DMS79 treated with DMSO at 0.1 percent for 48 hours (cell line): Measurements from ENCODE around the gene XIRP1.

Source experiments
- DNase-seq: peaks from one replicate; lab custom pipeline; 2025; lab: John Stamatoyannopoulos, UW

The XIRP1 gene

GRCh38 chr3:39165518-39165917, 26.9 kb downstream of the XIRP1 start:
- DNase-seq, result no peak

GRCh38 chr3:39164414-39164813, 28.0 kb downstream of the XIRP1 start:
- no peak for DNase-seq

GRCh38 chr3:39158148-39158715, 34.2 kb downstream of the XIRP1 start:
- DNase-seq, result no peak

GRCh38 chr3:39157359-39157758, 35.0 kb downstream of the XIRP1 start:
- no peak for DNase-seq

- DNase-seq, result no peak
Observed at GRCh38 chr3:39156421-39156820, 36.0 kb downstream of the XIRP1 start.

GRCh38 chr3:39154280-39155021, 37.9 kb downstream of the XIRP1 start:
- no peak for DNase-seq

GRCh38 chr3:39153977-39154279, 38.5 kb downstream of the XIRP1 start:
- no peak for DNase-seq

GRCh38 chr3:39150803-39151631, 41.4 kb downstream of the XIRP1 start:
- DNase-seq, result peak; percentile 18

GRCh38 chr3:39150148-39150802, 42.1 kb downstream of the XIRP1 start:
- DNase-seq, result no peak

- DNase-seq, result no peak
Observed at GRCh38 chr3:39149498-39150147, 42.8 kb downstream of the XIRP1 start.

GRCh38 chr3:39149059-39149455, 43.3 kb downstream of the XIRP1 start:
- no peak for DNase-seq

GRCh38 chr3:39148435-39149058, 43.8 kb downstream of the XIRP1 start:
- no peak for DNase-seq

GRCh38 chr3:39147711-39148434, 44.5 kb downstream of the XIRP1 start:
- DNase-seq, result no peak

- DNase-seq, result no peak
Observed at GRCh38 chr3:39146611-39147591, 45.5 kb downstream of the XIRP1 start.

GRCh38 chr3:39146083-39146501, 46.3 kb downstream of the XIRP1 start:
- DNase-seq, result no peak

GRCh38 chr3:39144748-39145380, 47.5 kb downstream of the XIRP1 start:
- no peak for DNase-seq

GRCh38 chr3:39144095-39144747, 48.2 kb downstream of the XIRP1 start:
- DNase-seq, result peak; percentile 41

- no peak for DNase-seq
Observed at GRCh38 chr3:39143051-39143885, 49.1 kb downstream of the XIRP1 start.
